ENCODE data around the gene NOP14.
A peak's percentile ranks its signal among the peaks of the same experiment; 100 is the strongest.

Gene NOP14

DNA sequence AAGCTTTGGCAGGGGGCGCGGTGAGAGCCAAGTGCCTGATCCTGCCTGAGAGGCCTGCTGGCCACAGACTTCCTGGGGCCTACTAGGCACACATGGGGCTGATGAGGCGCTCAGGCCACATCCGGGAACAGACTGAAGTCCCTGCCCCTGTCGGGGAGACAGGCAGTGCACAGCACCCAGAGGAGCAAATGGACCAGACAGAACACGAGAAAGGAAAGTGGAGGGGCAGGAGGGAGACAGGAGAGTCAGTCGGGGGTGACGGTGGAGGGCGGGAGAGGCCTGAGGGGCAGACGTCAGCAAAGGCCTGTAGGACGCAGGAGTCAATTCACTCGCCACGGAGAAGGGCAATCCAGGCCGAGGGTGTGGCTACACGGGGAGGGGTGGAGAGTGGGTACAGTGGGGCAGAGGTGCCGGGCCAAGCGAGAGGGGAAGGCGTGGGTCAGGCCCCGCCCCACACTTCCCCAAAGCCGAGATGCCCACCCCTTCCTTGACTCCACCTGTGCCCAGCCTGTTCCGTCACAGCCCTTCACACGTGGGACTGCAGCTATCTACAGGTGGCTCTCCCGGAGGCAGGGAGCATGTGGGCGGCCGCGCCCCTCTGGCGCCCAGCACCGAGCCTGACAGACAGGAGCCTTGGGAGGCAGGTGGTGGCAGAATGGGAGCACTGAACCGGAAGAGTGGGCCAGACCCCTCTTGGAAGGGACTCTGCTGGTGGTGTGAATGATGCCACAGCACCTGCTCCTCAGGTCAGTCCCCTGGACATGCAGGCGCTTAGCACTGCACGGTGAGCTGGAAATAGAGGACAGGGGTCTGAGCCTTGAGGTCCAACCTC is 20.5 kb downstream of the NOP14 start:
- no peak overlapping the region for H3K4me3 ChIP-seq (ENCODE audit: low read depth in 1 of 2, low read length in 2 of 2)
- no peaks in the 10 kb centered on the region for H3K27me3 ChIP-seq (ENCODE audit: insufficient read depth, low read length, poor library complexity)
- no peak overlapping the region for H3K9ac ChIP-seq (ENCODE audit: low read depth, low read length)
- no peak overlapping the region for H2AFZ ChIP-seq (ENCODE audit: low read depth, low read length)
- H3K4me1 ChIP-seq (ENCODE audit: insufficient read depth, low read length): no peaks in the 10 kb centered on the region; the same call in 1 of the 2 replicates
- H3K36me3 ChIP-seq (ENCODE audit: insufficient read depth, low read length): peaks cover 97% of the 10 kb centered on the region
- H3K4me2 ChIP-seq (ENCODE audit: insufficient read depth, low read length): no peak overlapping the region
- H3K79me2 ChIP-seq (ENCODE audit: insufficient read depth, low read length): peaks cover 2% of the 10 kb centered on the region; the same call in 1 of the 2 replicates
- peaks cover 55% of the 10 kb centered on the region for H4K20me1 ChIP-seq (ENCODE audit: insufficient read depth, low read length)
- no peaks in the 10 kb centered on the region for H3K9me3 ChIP-seq (ENCODE audit: insufficient read depth, low read length, severe bottlenecking)
- TF ChIP-seq, protein P1, sequence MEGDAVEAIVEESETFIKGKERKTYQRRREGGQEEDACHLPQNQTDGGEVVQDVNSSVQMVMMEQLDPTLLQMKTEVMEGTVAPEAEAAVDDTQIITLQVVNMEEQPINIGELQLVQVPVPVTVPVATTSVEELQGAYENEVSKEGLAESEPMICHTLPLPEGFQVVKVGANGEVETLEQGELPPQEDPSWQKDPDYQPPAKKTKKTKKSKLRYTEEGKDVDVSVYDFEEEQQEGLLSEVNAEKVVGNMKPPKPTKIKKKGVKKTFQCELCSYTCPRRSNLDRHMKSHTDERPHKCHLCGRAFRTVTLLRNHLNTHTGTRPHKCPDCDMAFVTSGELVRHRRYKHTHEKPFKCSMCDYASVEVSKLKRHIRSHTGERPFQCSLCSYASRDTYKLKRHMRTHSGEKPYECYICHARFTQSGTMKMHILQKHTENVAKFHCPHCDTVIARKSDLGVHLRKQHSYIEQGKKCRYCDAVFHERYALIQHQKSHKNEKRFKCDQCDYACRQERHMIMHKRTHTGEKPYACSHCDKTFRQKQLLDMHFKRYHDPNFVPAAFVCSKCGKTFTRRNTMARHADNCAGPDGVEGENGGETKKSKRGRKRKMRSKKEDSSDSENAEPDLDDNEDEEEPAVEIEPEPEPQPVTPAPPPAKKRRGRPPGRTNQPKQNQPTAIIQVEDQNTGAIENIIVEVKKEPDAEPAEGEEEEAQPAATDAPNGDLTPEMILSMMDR (IDR thresholded peaks at IDR 0.05; ENCODE audit: borderline replicate concordance, extremely low read depth, low read length, poor library complexity, severe bottlenecking): no peak
- no peak for TF ChIP-seq EZH2 (IDR thresholded peaks at IDR 0.05; ENCODE audit: borderline replicate concordance, low read depth, low read length, severe bottlenecking)
- no peak overlapping the region for H3K27ac ChIP-seq (ENCODE audit: low read length)
- ATAC-seq (ENCODE audit: insufficient read depth, low read depth) (peak; percentile 17; the same call in 1 of the 3 replicates), DNase-seq (no peak)

DNA sequence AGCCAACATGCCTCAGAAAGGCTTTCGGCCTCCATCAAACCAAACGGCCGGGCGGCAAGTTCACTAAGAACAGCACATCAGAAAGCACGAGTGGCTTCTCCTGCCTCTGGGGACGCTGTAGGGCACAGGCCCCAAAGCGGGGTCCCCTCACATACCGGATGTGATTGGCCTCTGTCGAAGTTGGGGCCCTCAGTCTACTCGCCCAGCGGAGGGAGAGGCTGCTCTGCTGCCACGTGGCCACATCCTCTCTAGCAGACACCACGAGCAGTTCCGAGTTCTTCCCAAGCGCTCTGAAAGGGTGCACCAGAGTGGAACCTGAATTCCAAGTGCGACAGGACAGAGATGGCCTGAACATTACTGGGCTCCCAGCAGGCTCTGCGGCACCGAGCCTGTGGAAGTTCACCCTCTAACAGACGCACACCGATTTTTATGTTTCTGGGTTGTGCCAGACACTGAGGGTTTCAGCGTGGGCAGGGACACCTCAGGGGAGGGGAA is 21.1 kb downstream of the NOP14 start:
- Histone ChIP-seq H3K9me3 (ENCODE audit: insufficient read depth, low read length, severe bottlenecking) (no peaks in the 10 kb centered on the region), H3K4me1 (ENCODE audit: insufficient read depth, low read length) (peaks cover 6% of the 10 kb centered on the region), H3K4me3 (ENCODE audit: low read depth in 1 of 2, low read length in 2 of 2) (no peak overlapping the region), H3K27me3 (ENCODE audit: insufficient read depth, low read length, poor library complexity) (no peaks in the 10 kb centered on the region), H3K27ac (ENCODE audit: low read length) (no peak overlapping the region), H2AFZ (ENCODE audit: low read depth, low read length) (no peak overlapping the region), H3K4me2 (ENCODE audit: insufficient read depth, low read length) (no peak overlapping the region), H3K9ac (ENCODE audit: low read depth, low read length) (no peak overlapping the region), H4K20me1 (ENCODE audit: insufficient read depth, low read length) (peaks cover 55% of the 10 kb centered on the region), H3K36me3 (ENCODE audit: insufficient read depth, low read length) (peaks cover 97% of the 10 kb centered on the region), H3K79me2 (ENCODE audit: insufficient read depth, low read length) (no peaks in the 10 kb centered on the region; the same call in 1 of the 2 replicates)
- TF ChIP-seq, protein P1 (IDR thresholded peaks at IDR 0.05; ENCODE audit: borderline replicate concordance, extremely low read depth, low read length, poor library complexity, severe bottlenecking): no peak
- TF ChIP-seq EZH2 (IDR thresholded peaks at IDR 0.05; ENCODE audit: borderline replicate concordance, low read depth, low read length, severe bottlenecking): no peak
- DNase-seq (no peak), ATAC-seq (ENCODE audit: insufficient read depth, low read depth) (no peak)

DNA sequence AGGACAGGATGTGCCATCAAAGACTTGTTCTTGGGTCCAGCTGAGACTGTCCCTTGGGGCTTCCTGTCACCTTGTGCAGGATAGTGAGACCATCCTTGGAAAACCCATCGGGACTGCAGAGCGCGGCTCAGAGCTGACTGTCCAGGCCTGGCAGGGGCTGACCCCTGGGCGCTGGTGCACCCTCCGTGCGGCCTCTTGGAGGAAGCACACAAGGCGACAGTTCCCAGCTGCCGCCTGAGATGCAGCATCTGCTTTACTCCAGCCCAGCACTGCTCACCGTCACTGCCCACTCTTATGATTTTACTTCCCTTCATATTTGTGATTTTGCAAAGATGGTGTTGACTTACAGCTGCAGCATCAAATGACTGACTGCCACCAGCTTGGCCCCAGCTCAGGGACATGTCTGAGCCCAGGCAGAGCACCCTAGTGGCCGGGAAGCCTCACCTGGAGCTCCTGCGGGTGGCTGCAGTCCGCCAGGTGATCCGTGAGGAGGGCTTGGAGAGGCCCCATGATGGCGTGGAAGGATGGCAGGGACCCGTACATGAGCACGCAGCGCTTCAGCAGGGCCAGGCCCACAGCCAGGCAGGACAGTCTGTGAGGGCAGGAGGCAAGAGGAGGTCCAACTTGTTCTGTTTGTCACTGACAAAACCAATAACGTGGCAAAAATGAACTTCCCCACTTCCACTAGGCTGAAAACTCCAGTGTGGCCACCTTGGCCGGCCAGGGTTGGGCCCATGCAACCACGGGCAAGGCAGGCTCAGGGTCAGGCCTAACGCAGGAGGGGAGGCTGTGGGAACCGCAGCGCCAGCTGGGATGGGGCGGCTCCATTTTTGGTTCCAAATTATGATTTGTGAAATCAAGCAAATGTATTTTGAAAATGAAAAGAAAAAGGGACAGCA is 21.8 kb downstream of the NOP14 start:
- Histone ChIP-seq H3K79me2 (ENCODE audit: insufficient read depth, low read length) (peaks cover 1% of the 10 kb centered on the region; the same call in 1 of the 2 replicates), H3K36me3 (ENCODE audit: insufficient read depth, low read length) (peaks cover 96% of the 10 kb centered on the region), H3K27ac (ENCODE audit: low read length) (no peak overlapping the region), H2AFZ (ENCODE audit: low read depth, low read length) (no peak overlapping the region), H3K9ac (ENCODE audit: low read depth, low read length) (no peak overlapping the region), H3K4me2 (ENCODE audit: insufficient read depth, low read length) (no peak overlapping the region), H3K9me3 (ENCODE audit: insufficient read depth, low read length, severe bottlenecking) (no peaks in the 10 kb centered on the region), H4K20me1 (ENCODE audit: insufficient read depth, low read length) (peaks cover 56% of the 10 kb centered on the region), H3K4me3 (ENCODE audit: low read depth in 1 of 2, low read length in 2 of 2) (no peak overlapping the region), H3K4me1 (ENCODE audit: insufficient read depth, low read length) (peaks cover 13% of the 10 kb centered on the region), H3K27me3 (ENCODE audit: insufficient read depth, low read length, poor library complexity) (no peaks in the 10 kb centered on the region)
- DNase-seq: no peak
- ATAC-seq (ENCODE audit: insufficient read depth, low read depth): no peak
- TF ChIP-seq, protein P1 (IDR thresholded peaks at IDR 0.05; ENCODE audit: borderline replicate concordance, extremely low read depth, low read length, poor library complexity, severe bottlenecking): no peak
- no peak for TF ChIP-seq EZH2 (IDR thresholded peaks at IDR 0.05; ENCODE audit: borderline replicate concordance, low read depth, low read length, severe bottlenecking)
